Liver (tissue), 9 donors: Measurements from ENCODE around the gene DNAJB1. TPM values are rescaled to one million over a fixed set of nuclear protein-coding genes. Genes with fewer than 3 reads are reported as not detected.

Experiments used
- DNase-seq: peaks from one replicate; pipeline ENCODE4 v3.0.0-alpha.2; 2017; ENCODE audit warnings: low spot score
- H3K27ac ChIP-seq, 2 donors: one replicate each; pipeline ENCODE4 v1.7.0; 2013; ENCODE audit warnings: inconsistent platforms in 2 of 2, low read length in 2 of 2, control low read depth in 1 of 2, low read depth in 1 of 2, mild to moderate bottlenecking in 1 of 2
- H3K27me3 ChIP-seq, 4 donors: one replicate each; pipeline versions ENCODE4 v1.6.1 to v1.7.0; 2013; ENCODE audit warnings: low read length in 3 of 4, inconsistent platforms in 1 of 4, mild to moderate bottlenecking in 1 of 4, moderate library complexity in 1 of 4; ENCODE audit not compliant: control insufficient read depth in 4 of 4, insufficient read depth in 4 of 4
- H3K36me3 ChIP-seq, 4 donors: one replicate each; pipeline versions ENCODE4 v1.6.1 to v1.7.0; 2013; ENCODE audit warnings: low read length in 3 of 4, mild to moderate bottlenecking in 3 of 4, low read depth in 1 of 4, moderate library complexity in 1 of 4; ENCODE audit not compliant: control insufficient read depth in 4 of 4, insufficient read depth in 3 of 4
- H3K4me1 ChIP-seq, 4 donors: one replicate each; pipeline versions ENCODE4 v1.6.1 to v1.7.0; 2013; ENCODE audit warnings: low read length in 3 of 4, mild to moderate bottlenecking in 3 of 4, moderate library complexity in 1 of 4; ENCODE audit not compliant: control insufficient read depth in 4 of 4, insufficient read depth in 4 of 4
- H3K4me3 ChIP-seq, 3 donors: one replicate each; pipeline versions ENCODE4 v1.6.1 to v1.7.0; 2013; ENCODE audit warnings: low read length in 3 of 3, control low read depth in 1 of 3, low read depth in 1 of 3, mild to moderate bottlenecking in 1 of 3
- H3K9ac ChIP-seq, 2 donors: one replicate each; pipeline ENCODE4 v1.7.0; 2013; ENCODE audit warnings: low read length in 2 of 2, mild to moderate bottlenecking in 2 of 2, moderate library complexity in 2 of 2, control low read depth in 1 of 2, low read depth in 1 of 2
- H3K9me3 ChIP-seq, 4 donors: one replicate each; pipeline versions ENCODE4 v1.6.1 to v1.7.0; 2013; ENCODE audit warnings: low read length in 3 of 4; ENCODE audit not compliant: control insufficient read depth in 4 of 4
- ATF3 ChIP-seq: IDR thresholded peaks from 2 replicates; pipeline ENCODE4 v1.6.1; 2016; ENCODE audit warnings: antibody characterized with exemption
- CTCF ChIP-seq: fragments of 150-350 bp; IDR thresholded peaks from 2 replicates; pipeline ENCODE4 v1.5.1; 2017; ENCODE audit warnings: improper control_type of control experiment, low read depth, low read length; ENCODE audit not compliant: missing input control
- FOXA1 ChIP-seq: IDR thresholded peaks from 2 replicates; pipeline ENCODE4 v1.6.1; 2016; ENCODE audit warnings: antibody characterized with exemption
- FOXA2 ChIP-seq: IDR thresholded peaks from 2 replicates; pipeline ENCODE4 v1.6.1; 2016; ENCODE audit warnings: antibody characterized with exemption
- GABPA ChIP-seq, 2 donors: IDR thresholded peaks in 1 of 2; conservative IDR thresholded peaks in 1 of 2; 2 replicates each; pipeline ENCODE4 v1.6.1; 2016; ENCODE audit warnings: antibody characterized with exemption in 2 of 2, mild to moderate bottlenecking in 1 of 2, moderate library complexity in 1 of 2
- HNF4A ChIP-seq, 2 donors: conservative IDR thresholded peaks; 2 replicates each; pipeline ENCODE4 v1.6.1; 2016; ENCODE audit warnings: antibody characterized with exemption in 2 of 2, mild to moderate bottlenecking in 2 of 2
- HNF4G ChIP-seq: IDR thresholded peaks from 2 replicates; pipeline ENCODE4 v1.6.1; 2016; ENCODE audit warnings: antibody characterized with exemption
- JUND ChIP-seq, 2 donors: IDR thresholded peaks; 2 replicates each; pipeline ENCODE4 v1.6.1; 2016; ENCODE audit warnings: antibody characterized with exemption in 2 of 2
- MAX ChIP-seq: IDR thresholded peaks from 2 replicates; pipeline ENCODE4 v1.6.1; 2016; ENCODE audit warnings: antibody characterized with exemption
- NR2F2 ChIP-seq: IDR thresholded peaks from 2 replicates; pipeline ENCODE4 v1.6.1; 2016; ENCODE audit warnings: antibody characterized with exemption
- RAD21 ChIP-seq, 2 donors: IDR thresholded peaks; 2 replicates each; pipeline ENCODE4 v1.6.1; 2016; ENCODE audit warnings: antibody characterized with exemption in 2 of 2, mild to moderate bottlenecking in 2 of 2
- REST ChIP-seq: IDR thresholded peaks from 2 replicates; pipeline ENCODE4 v1.6.1; 2016; ENCODE audit warnings: antibody characterized with exemption, mild to moderate bottlenecking
- RXRA ChIP-seq, 2 donors: IDR thresholded peaks; 2 replicates each; pipeline ENCODE4 v1.6.1; 2017 to 2018; ENCODE audit warnings: antibody characterized with exemption in 2 of 2, mild to moderate bottlenecking in 1 of 2
- TAF1 ChIP-seq: conservative IDR thresholded peaks from 2 replicates; pipeline ENCODE4 v1.6.1; 2016; ENCODE audit warnings: antibody characterized with exemption, mild to moderate bottlenecking
- YY1 ChIP-seq: IDR thresholded peaks from 2 replicates; pipeline ENCODE4 v1.6.1; 2016; ENCODE audit warnings: antibody characterized with exemption, mild to moderate bottlenecking
- ZBTB33 ChIP-seq: IDR thresholded peaks from 2 replicates; pipeline ENCODE4 v1.6.1; 2016; ENCODE audit warnings: antibody characterized with exemption
- WGBS: extraction: QIAGEN DNeasy Blood & Tissue Kit; methylation state at CpG from one replicate; pipeline ENCODE4 v1.1.7; 2013; 5-methylcytosine and 5-hydroxymethylcytosine counted together
- polyA plus RNA-seq, 2 donors: library from polyadenylated mRNA; stranded (reverse) in 1 of 2; unstranded in 1 of 2; fragments of 200-250 nt in 1 of 2; fragments of >200 nt in 1 of 2; fragmentation: Nextera tagmentation in 1 of 2; extraction: Ambion mirVana in 1 of 2; gene quantifications; one replicate each; pipeline versions ENCODE4 v1.2.1 to v1.2.3, GENCODE V29; 2013 to 2015
- total RNA-seq, 2 donors: library from RNA; depleted of rRNA; stranded (reverse); fragments of >200 nt; gene quantifications; one replicate each; pipeline ENCODE4 v1.2.3, GENCODE V29; 2014
- donor health status: healthy.
- donor health status: healthy.
- donor health status: healthy.
- donor health status: healthy.
- donor health status: healthy.

The DNAJB1 gene
- total and polyA plus RNA-seq, 4 donors = 29.4 to 43.0 (median 34.5) TPM

GRCh38 chr19:14503285-14503684, 14.9 kb downstream of the DNAJB1 start:
- TF ChIP-seq RXRA (IDR thresholded peaks at IDR 0.05) = no peak
- TF ChIP-seq ZBTB33 = no peak
- no peak for TF ChIP-seq TAF1
- TF ChIP-seq NR2F2 = no peak
- TF ChIP-seq HNF4G = no peak
- TF ChIP-seq FOXA2 = no peak
- no peak for TF ChIP-seq REST
- TF ChIP-seq GABPA (IDR thresholded peaks at IDR 0.05 in 1 of 2, conservative IDR thresholded peaks at IDR 0.05 in 1 of 2) = no peak
- TF ChIP-seq CTCF = no peak
- no peak for TF ChIP-seq HNF4A (conservative IDR thresholded peaks at IDR 0.05)
- no peak for TF ChIP-seq FOXA1
- TF ChIP-seq ATF3 = no peak
- TF ChIP-seq JUND (IDR thresholded peaks at IDR 0.05) = no peak
- WGBS = 69% methylated on average over 1 of the region's 1 CpG
- Histone ChIP-seq H3K27ac (no peak overlapping the region), H3K4me1 (peaks cover 0 to 13% (median 12%) of the 10 kb centered on the region in 4 donors), H3K36me3 (no peaks in the 10 kb centered on the region), H3K9me3 (no peaks in the 10 kb centered on the region), H3K4me3 (no peak overlapping the region), H3K9ac (no peak overlapping the region), H3K27me3 (no peaks in the 10 kb centered on the region)
- DNase-seq = no peak

- H3K27me3 ChIP-seq = no peaks in the 10 kb centered on the region
- no peak for DNase-seq
- H3K9ac ChIP-seq = no peak overlapping the region
- H3K4me3 ChIP-seq = no peak overlapping the region
- no peaks in the 10 kb centered on the region for H3K36me3 ChIP-seq
- 72% methylated on average over 11 of the region's 11 CpGs for WGBS
- H3K27ac ChIP-seq = peak overlapping the region in 1 of 2 donors; percentile 70
- peaks cover 1 to 19% (median 17%) of the 10 kb centered on the region in 4 donors for H3K4me1 ChIP-seq
- H3K9me3 ChIP-seq = no peaks in the 10 kb centered on the region
- TF ChIP-seq MAX (no peak), ZBTB33 (no peak), RAD21 (IDR thresholded peaks at IDR 0.05) (no peak), ATF3 (no peak), FOXA2 (peak; percentile 18), FOXA1 (no peak), YY1 (no peak), REST (peak; percentile 39), TAF1 (no peak), GABPA (IDR thresholded peaks at IDR 0.05 in 1 of 2, conservative IDR thresholded peaks at IDR 0.05 in 1 of 2) (peak in 1 of 2 donors; percentile 15), NR2F2 (no peak)
Measured at GRCh38 chr19:14502334-14503092, 15.7 kb downstream of the DNAJB1 start.
